ENCODE data around the gene NXPE4. TPM values are rescaled to one million over a fixed set of nuclear protein-coding genes. Genes with fewer than 3 reads are reported as not detected.

NXPE4 gene
- polyA plus RNA-seq, 1 of the 3 experiments (the other 2 are of a cell fraction), result not detected

- Histone ChIP-seq H3K9me3 (no peaks in the 10 kb centered on the region), H3K27ac (ENCODE audit: low read depth in 2 of 2, low read length in 1 of 2) (no peak overlapping the region), H3F3A (replicated peaks; ENCODE audit: insufficient read depth) (peaks cover 16% of the 10 kb centered on the region), H3K4me3 (ENCODE audit: low read depth in 2 of 2, low read length in 1 of 2) (no peak overlapping the region), H3K9ac (no peak overlapping the region), H3K4me1 (ENCODE audit: control insufficient read depth in 1 of 2, insufficient read depth in 2 of 2, low read depth in 1 of 2, low read length in 1 of 2) (0 out of 4 replicates have a peak, but pooled peaks cover 0 to 8% of the 10 kb centered on the region in 2 experiments), H3K4me2 (no peak overlapping the region), H3K9me2 (no peaks in the 10 kb centered on the region), H4K20me1 (ENCODE audit: insufficient read depth) (no peaks in the 10 kb centered on the region), H3K27me3 (ENCODE audit: insufficient read depth) (no peaks in the 10 kb centered on the region), H2AFZ (ENCODE audit: low read depth) (no peak overlapping the region), H3K79me2 (ENCODE audit: insufficient read depth) (no peaks in the 10 kb centered on the region; the same call in 1 of the 2 replicates), H3K36me3 (replicated peaks in 1 of 2; ENCODE audit: control insufficient read depth in 1 of 2, insufficient read depth in 2 of 2, low read length in 1 of 2) (no peaks in the 10 kb centered on the region)
- CTCF ChIA-PET, result no interaction called here
- TF ChIP-seq TEAD4 (IDR thresholded peaks at IDR 0.05; ENCODE audit: borderline replicate concordance, insufficient read depth), result no peak
- no peak for TF ChIP-seq RCOR1 (IDR thresholded peaks at IDR 0.05; ENCODE audit: low read length)
- TF ChIP-seq YY1 (IDR thresholded peaks at IDR 0.05; ENCODE audit: low read depth), result no peak
- no peak for TF ChIP-seq FOSL2 (IDR thresholded peaks at IDR 0.05; ENCODE audit: borderline replicate concordance, low read depth)
- no peak for TF ChIP-seq CTCF (IDR thresholded peaks at IDR 0.05)
- no peak for TF ChIP-seq TAF1 (IDR thresholded peaks at IDR 0.05; ENCODE audit: borderline replicate concordance, low read depth, low read length)
- TF ChIP-seq MEF2A (IDR thresholded peaks at IDR 0.05; ENCODE audit: borderline replicate concordance, low read depth), result no peak
- TF ChIP-seq FOXM1 (IDR thresholded peaks at IDR 0.05; ENCODE audit: low read depth), result no peak
- TF ChIP-seq POLR2AphosphoS5 (IDR thresholded peaks at IDR 0.05; ENCODE audit: low read depth, low read length), result no peak
- no peak for TF ChIP-seq NFIC (IDR thresholded peaks at IDR 0.05; ENCODE audit: borderline replicate concordance)
- TF ChIP-seq PBX3 (IDR thresholded peaks at IDR 0.05), result no peak
- no peak for DNase-seq
- WGBS (ENCODE audit: low lambda C conversion rate), result 44% methylated on average over 2 of the region's 2 CpGs
- POLR2A ChIA-PET, result no interaction called here
These were observed 29.3 kb downstream of the NXPE4 start for GRCh38 chr11:114566276-114566675.

GRCh38 chr11:114564831-114565230 lies 30.8 kb downstream of the NXPE4 start:
- no peaks in the 10 kb centered on the region; the same call in 1 of the 2 replicates for H3K79me2 ChIP-seq (ENCODE audit: insufficient read depth)
- CTCF ChIA-PET, result no interaction called here
- POLR2A ChIA-PET, result no interaction called here

More at GRCh38 chr11:114564831-114565230, 30.8 kb downstream of the NXPE4 start:
- no peak for DNase-seq
- Histone ChIP-seq H3K4me3 (ENCODE audit: low read depth in 2 of 2, low read length in 1 of 2) (no peak overlapping the region), H3K9me2 (no peaks in the 10 kb centered on the region), H3K4me1 (ENCODE audit: control insufficient read depth in 1 of 2, insufficient read depth in 2 of 2, low read depth in 1 of 2, low read length in 1 of 2) (0 out of 4 replicates have a peak, but pooled peaks cover 0 to 8% of the 10 kb centered on the region in 2 experiments), H3F3A (replicated peaks; ENCODE audit: insufficient read depth) (peaks cover 16% of the 10 kb centered on the region), H3K27ac (ENCODE audit: low read depth in 2 of 2, low read length in 1 of 2) (no peak overlapping the region), H3K36me3 (replicated peaks in 1 of 2; ENCODE audit: control insufficient read depth in 1 of 2, insufficient read depth in 2 of 2, low read length in 1 of 2) (no peaks in the 10 kb centered on the region), H3K9me3 (no peaks in the 10 kb centered on the region), H3K4me2 (no peak overlapping the region), H2AFZ (ENCODE audit: low read depth) (no peak overlapping the region), H3K27me3 (ENCODE audit: insufficient read depth) (no peaks in the 10 kb centered on the region), H4K20me1 (ENCODE audit: insufficient read depth) (no peaks in the 10 kb centered on the region), H3K9ac (no peak overlapping the region)
- WGBS (ENCODE audit: low lambda C conversion rate), result 34% methylated on average over 1 of the region's 1 CpG
- TF ChIP-seq TEAD4 (IDR thresholded peaks at IDR 0.05; ENCODE audit: borderline replicate concordance, insufficient read depth), result no peak
- TF ChIP-seq SIN3A (IDR thresholded peaks at IDR 0.05; ENCODE audit: borderline replicate concordance, low read depth, low read length), result no peak
- TF ChIP-seq POLR2AphosphoS5 (IDR thresholded peaks at IDR 0.05; ENCODE audit: low read depth, low read length), result no peak
- no peak for TF ChIP-seq GATA2 (CRISPR knock-in tag; IDR thresholded peaks at IDR 0.05)

Measured in SK-N-SH (cell line).